ENCODE measurements around the gene SLX4IP. TPM values are rescaled to one million over a fixed set of nuclear protein-coding genes. Genes with fewer than 3 reads are reported as not detected.

Gene SLX4IP
- total RNA-seq, 8 experiments from 2014 or later: 5.9 to 13.2 (median 7.3) TPM

DNA sequence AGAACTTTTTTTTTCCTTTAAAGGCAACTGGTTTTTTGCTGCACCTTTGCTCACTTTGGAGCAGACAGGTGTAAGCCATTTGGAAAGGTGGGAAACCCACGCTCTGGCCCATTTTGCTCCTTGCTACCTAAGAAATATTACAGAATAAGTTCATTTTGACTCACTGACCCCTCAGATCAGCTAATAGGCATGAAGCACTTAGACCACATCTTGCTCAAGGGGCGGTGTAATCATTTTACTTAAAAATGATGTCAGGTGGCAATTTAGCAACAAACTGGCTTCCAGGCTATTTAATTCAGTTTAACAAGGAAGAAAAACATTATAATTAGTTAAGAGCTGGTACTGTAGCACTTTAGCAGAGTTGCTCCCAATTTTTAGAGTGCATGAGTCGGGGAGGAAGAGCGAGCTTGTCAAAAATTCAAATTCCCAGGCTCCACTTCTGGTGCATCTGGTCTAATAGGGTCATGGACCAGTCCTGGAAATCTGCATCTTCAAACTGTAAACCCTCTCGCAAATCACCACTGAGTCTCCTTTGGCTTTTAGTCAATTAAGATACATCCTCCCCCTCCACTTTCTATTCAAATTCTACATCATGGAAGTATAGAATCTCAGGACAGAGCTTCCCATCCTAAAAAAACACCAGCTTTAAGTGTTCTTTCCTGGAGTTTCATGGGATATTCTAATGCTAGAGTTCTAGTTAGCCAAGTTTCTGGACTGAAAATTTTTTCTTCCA, 200.5 kb downstream of the SLX4IP start:
- ATAC-seq (replicated peaks in 6 of 8): no peak
- 84 to 100% (median 97%) methylated on average over 2 to 4 of the region's 5 CpGs; no CpG with 5 or more reads in 2 of the 10 experiments for WGBS, 10 experiments
- Histone ChIP-seq H3K27ac (no peak overlapping the region), H3K4me1 (replicated peaks in 1 of 2) (peaks cover 36 to 39% of the 10 kb centered on the region in 2 donors), H3K4me3 (no peak overlapping the region)
- in situ Hi-C loops (cut with MboI; ENCODE audit: low pct_unique_long_range_greater_than_20kb in 2 of 9, low sequenced_read_pairs in 9 of 9, unreplicated experiment in 9 of 9): loop anchor here in 1 of 9 experiments (25.0 kb wide), 1 partner anchor 173 kb away; no protein-coding TSS in a partner anchor

DNA sequence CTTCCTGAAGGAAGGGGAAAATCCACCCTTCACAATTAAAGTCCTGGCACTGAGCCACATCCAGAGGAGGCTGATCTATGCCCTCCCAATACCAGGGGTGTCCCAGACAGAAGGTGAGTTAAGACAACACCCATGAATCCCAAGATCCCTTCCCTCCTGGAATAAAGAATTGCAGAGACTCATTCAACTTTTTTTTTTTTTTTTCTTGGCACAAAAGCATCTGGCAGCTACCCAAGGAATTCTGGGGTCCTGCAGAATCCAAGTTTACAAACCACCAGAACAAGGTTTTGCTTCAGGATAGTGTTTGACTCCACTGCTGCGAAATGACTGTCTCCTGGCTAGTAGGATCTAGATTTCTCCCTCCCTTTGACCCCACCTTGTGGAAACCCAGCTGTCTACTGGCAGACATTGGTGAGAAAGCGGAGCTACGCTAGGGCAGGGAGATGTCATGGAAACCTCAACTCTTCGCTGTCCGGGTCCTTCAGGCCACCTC, 201.3 kb downstream of the SLX4IP start:
- 80 to 100% (median 100%) methylated on average over 2 to 5 of the region's 5 CpGs; no CpG with 5 or more reads in 5 of the 10 experiments for WGBS, 10 experiments
- peak in 2 of 8 experiments; percentile 1 to 5 for ATAC-seq (replicated peaks in 6 of 8)
- Histone ChIP-seq H3K4me3 (no peak overlapping the region), H3K27ac (no peak overlapping the region), H3K4me1 (replicated peaks in 1 of 2) (peaks cover 32 to 40% of the 10 kb centered on the region in 2 donors)
- in situ Hi-C loops (cut with MboI; ENCODE audit: low pct_unique_long_range_greater_than_20kb in 2 of 9, low sequenced_read_pairs in 9 of 9, unreplicated experiment in 9 of 9): loop anchor here in 1 of 9 experiments (25.0 kb wide), 1 partner anchor 174 kb away; no protein-coding TSS in a partner anchor

DNA sequence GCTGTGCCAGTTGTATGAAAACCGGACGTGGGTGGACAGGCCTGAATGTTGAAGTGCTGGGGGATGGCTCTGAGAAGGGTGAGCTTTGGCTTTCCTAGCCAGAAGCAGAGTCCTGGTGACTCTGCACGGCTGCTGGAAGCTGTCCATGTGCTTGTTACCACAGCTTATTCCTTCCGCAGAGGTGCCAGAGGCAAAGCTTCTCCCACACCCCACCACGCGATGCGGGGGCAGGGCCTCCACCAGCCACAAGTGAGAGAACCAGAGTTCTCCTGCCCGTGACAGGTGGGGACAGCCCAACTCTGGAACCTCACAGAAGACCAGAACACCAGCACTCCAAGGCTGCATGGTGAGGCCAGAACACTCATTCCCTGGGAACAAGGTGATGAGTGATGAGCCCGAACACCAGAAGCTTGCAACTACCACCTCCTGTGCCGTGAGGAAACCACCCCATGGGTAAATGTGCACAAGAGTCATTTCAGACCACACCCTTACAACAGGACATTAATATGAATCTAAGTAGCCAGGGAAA, 202.0 kb downstream of the SLX4IP start:
- no peak overlapping the region for H3K4me3 ChIP-seq
- in situ Hi-C loops (cut with MboI; ENCODE audit: low pct_unique_long_range_greater_than_20kb in 2 of 9, low sequenced_read_pairs in 9 of 9, unreplicated experiment in 9 of 9): loop anchor here in 1 of 9 experiments (25.0 kb wide), 1 partner anchor 175 kb away; no protein-coding TSS in a partner anchor
- peak in 5 of 8 experiments; percentile 3 to 68 (median 35) for ATAC-seq (replicated peaks in 6 of 8)
- peak overlapping the region in 1 of 2 donors; percentile 12 for H3K27ac ChIP-seq
- 17 to 60% (median 28%) methylated on average over 1 to 5 of the region's 10 CpGs; no CpG with 5 or more reads in 3 of the 10 experiments for WGBS, 10 experiments
- peaks cover 31 to 42% of the 10 kb centered on the region in 2 donors for H3K4me1 ChIP-seq (replicated peaks in 1 of 2)

DNA sequence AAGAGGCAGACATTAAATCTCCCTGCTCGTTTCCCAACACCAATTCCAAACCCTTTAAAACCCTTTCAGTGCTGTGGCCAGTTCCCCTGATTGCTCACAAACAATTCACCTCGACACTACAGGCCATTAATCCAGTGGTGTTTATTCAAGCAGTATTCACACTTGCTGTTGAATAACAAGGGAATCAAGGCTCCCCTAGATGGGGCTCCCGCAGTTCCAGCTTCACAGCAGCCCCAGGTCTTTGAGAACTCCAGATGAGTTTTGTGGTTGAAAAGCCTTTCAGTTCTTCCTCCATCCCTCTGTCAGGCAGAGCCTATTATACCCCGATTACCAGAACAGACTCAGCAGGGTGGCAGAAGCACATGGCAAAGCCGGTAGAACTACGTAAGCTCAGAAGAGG, 202.5 kb downstream of the SLX4IP start:
- Histone ChIP-seq H3K4me1 (replicated peaks in 1 of 2) (peaks cover 29 to 42% of the 10 kb centered on the region in 2 donors), H3K4me3 (no peak overlapping the region), H3K27ac (no peak overlapping the region)
- 5 to 100% (median 22%) methylated on average over 2 to 5 of the region's 6 CpGs; no CpG with 5 or more reads in 2 of the 10 experiments for WGBS, 10 experiments
- peak in 5 of 8 experiments; percentile 57 to 86 (median 85) for ATAC-seq (replicated peaks in 6 of 8)
- in situ Hi-C loops (cut with MboI; ENCODE audit: low pct_unique_long_range_greater_than_20kb in 2 of 9, low sequenced_read_pairs in 9 of 9, unreplicated experiment in 9 of 9): loop anchor here in 1 of 9 experiments (25.0 kb wide), 1 partner anchor 175 kb away; no protein-coding TSS in a partner anchor

DNA sequence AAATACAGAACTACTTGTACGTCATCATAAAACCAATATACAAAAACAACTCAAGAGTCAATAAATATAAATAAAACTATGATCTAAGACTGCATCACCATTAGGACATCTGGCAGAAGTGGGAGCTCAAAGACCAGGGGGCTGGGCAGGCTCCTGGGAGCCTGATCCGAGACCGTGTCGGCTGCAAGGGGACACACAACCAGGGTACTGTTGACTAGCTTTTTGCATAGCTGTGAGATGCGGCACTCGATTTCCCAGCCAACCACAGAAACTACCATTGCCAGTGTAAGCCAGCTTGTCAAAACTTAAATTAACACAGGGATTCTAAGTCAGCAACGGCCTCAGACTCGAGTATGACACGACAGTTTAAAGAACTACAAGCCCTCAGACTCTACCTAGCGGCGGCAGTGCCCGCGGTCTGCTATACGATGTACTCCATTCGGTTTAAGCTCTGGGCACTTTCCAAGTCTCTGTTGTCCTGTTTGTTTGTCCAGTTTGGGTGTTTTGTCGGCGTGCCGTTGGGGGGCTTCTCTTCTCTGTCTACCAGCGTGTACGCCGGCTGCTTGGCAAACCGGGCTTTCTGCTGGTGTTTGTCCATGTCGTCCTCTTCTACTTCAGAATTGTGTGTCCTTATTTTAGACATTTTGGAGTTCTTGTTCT, 204.1 kb downstream of the SLX4IP start:
- H3K4me3 ChIP-seq: no peak overlapping the region
- in situ Hi-C loops (cut with MboI; ENCODE audit: low pct_unique_long_range_greater_than_20kb in 2 of 9, low sequenced_read_pairs in 9 of 9, unreplicated experiment in 9 of 9): loop anchor here in 1 of 9 experiments (25.0 kb wide), 1 partner anchor 177 kb away; no protein-coding TSS in a partner anchor
- H3K27ac ChIP-seq: no peak overlapping the region
- H3K4me1 ChIP-seq (replicated peaks in 1 of 2): peaks cover 29 to 39% of the 10 kb centered on the region in 2 donors
- ATAC-seq (replicated peaks in 6 of 8): peak in 1 of 8 experiments; percentile 30
- WGBS, 10 experiments: 83 to 100% (median 94%) methylated on average over 4 to 14 of the region's 23 CpGs

DNA sequence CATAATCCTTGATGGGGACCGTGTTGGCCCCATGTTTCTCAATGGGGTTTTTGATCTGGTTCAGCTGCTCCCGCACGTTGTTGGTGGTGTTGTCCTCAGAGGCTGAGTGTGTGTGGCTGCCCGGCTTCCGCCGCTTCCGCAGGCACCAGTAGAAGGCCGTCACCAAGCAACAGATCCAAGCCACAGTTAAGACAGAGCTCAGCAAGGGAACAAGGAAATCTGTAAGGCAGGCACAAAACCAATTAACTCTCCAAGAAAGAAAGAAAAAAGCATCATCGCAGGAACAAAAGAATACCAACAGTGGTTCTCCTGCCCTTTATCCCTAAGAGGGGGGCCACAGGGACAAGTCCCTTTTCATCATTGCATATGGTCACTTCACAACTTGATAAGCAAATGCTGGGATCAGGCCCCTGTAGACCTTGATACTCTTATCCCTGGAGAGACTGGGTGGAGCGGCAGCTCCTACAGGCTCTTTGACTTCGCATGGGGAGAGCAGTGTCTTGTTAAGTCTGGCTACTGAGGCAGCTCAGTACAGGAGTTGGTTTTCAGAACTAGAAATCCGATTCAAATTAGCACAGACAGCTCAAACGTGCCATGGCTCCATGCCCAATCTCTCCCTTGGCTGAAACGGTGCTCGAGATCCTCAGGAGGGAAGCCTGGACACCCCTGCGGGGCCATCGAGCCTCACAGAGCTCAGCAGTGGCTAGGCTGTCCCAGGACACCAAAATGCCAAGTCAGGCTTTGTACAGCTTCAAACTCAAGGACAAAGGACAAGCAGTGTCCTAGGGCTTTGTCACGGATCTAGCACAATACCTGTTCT, 204.8 kb downstream of the SLX4IP start:
- Histone ChIP-seq H3K4me1 (replicated peaks in 1 of 2) (peaks cover 29 to 39% of the 10 kb centered on the region in 2 donors), H3K27ac (no peak overlapping the region), H3K4me3 (no peak overlapping the region)
- ATAC-seq (replicated peaks in 6 of 8): peak in 5 of 8 experiments; percentile 29 to 77 (median 33)
- WGBS, 10 experiments: 33 to 95% (median 74%) methylated on average over 1 to 12 of the region's 18 CpGs; no CpG with 5 or more reads in 2 of the 10 experiments
- in situ Hi-C loops (cut with MboI; ENCODE audit: low pct_unique_long_range_greater_than_20kb in 2 of 9, low sequenced_read_pairs in 9 of 9, unreplicated experiment in 9 of 9): loop anchor here in 1 of 9 experiments (25.0 kb wide), 1 partner anchor 178 kb away; no protein-coding TSS in a partner anchor

DNA sequence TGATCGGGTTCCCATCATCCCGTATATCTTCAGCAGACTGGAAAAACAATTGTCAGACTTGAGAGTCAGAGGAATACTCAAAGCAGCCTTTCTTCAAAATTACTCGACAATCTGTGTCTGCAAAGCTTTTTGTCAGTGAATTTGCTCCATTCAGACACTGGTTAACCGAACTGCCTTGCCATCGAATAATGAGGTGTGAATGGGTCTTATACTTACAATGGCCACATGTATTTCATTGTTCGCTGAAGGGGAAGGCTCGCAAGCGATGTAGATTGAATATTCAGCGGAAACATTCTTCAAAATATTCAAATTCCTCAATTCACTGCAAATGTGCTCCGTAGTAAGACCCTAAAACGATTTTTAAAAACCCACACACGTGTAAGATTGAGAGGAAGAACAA, 205.8 kb downstream of the SLX4IP start:
- Histone ChIP-seq H3K4me1 (replicated peaks in 1 of 2) (peaks cover 29 to 39% of the 10 kb centered on the region in 2 donors), H3K27ac (no peak overlapping the region), H3K4me3 (no peak overlapping the region)
- in situ Hi-C loops (cut with MboI; ENCODE audit: low pct_unique_long_range_greater_than_20kb in 2 of 9, low sequenced_read_pairs in 9 of 9, unreplicated experiment in 9 of 9): loop anchor here in 1 of 9 experiments (25.0 kb wide), 1 partner anchor 179 kb away; no protein-coding TSS in a partner anchor
- WGBS, 10 experiments: 76 to 100% (median 87%) methylated on average over 1 to 12 of the region's 12 CpGs
- ATAC-seq (replicated peaks in 6 of 8): no peak

DNA sequence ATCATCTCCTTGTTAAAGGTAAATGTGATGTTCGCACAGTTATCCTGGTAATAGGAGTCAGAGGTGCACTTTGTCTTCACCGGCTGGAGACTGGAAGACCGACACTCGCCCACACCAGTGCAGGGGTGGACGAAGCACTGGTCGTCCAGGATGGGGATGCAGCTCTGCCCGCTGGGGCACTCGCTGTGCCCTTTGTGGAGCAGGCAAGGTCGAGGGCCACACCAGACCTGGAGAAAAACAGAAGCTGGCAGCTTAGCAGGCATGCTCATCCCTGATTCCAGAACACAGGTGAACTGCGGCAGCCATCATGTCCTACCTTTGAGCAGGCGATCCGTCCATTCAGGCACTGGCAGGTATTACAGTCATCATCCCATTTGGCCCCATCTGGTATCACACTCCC, 206.4 kb downstream of the SLX4IP start:
- 89 to 100% (median 97%) methylated on average over 1 to 6 of the region's 12 CpGs; no CpG with 5 or more reads in 4 of the 10 experiments for WGBS, 10 experiments
- in situ Hi-C loops (cut with MboI; ENCODE audit: low pct_unique_long_range_greater_than_20kb in 2 of 9, low sequenced_read_pairs in 9 of 9, unreplicated experiment in 9 of 9): loop anchor here in 1 of 9 experiments (25.0 kb wide), 1 partner anchor 179 kb away; no protein-coding TSS in a partner anchor
- Histone ChIP-seq H3K4me3 (no peak overlapping the region), H3K4me1 (replicated peaks in 1 of 2) (peaks cover 25 to 39% of the 10 kb centered on the region in 2 donors), H3K27ac (no peak overlapping the region)
- peak in 2 of 8 experiments; percentile 35 to 42 for ATAC-seq (replicated peaks in 6 of 8)

DNA sequence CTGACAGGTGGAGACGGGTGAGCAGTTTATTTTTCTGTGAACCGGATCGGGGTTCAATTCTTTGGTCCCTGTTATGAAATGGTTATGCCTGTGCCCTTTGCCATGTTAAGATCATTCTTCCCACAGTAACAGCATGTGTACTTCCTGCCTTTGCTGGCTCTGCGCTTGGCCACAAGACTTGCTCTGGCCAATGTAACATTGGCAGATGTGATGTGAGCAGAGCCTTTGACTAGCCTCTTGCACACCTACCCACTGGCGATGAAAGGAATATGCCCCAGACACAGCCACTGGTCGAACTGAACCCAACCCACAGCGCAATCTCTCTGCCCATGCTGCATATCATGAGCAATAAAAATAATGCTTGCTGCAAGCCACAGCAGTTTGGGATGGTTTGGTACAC, 206.8 kb downstream of the SLX4IP start:
- no peak overlapping the region for H3K4me3 ChIP-seq
- in situ Hi-C loops (cut with MboI; ENCODE audit: low pct_unique_long_range_greater_than_20kb in 2 of 9, low sequenced_read_pairs in 9 of 9, unreplicated experiment in 9 of 9): loop anchor here in 1 of 9 experiments (25.0 kb wide), 1 partner anchor 180 kb away; no protein-coding TSS in a partner anchor
- 87 to 100% (median 100%) methylated on average over 1 to 3 of the region's 7 CpGs; no CpG with 5 or more reads in 4 of the 10 experiments for WGBS, 10 experiments
- no peak for ATAC-seq (replicated peaks in 6 of 8)
- H3K27ac ChIP-seq: no peak overlapping the region
- peaks cover 21 to 36% of the 10 kb centered on the region in 2 donors for H3K4me1 ChIP-seq (replicated peaks in 1 of 2)

DNA sequence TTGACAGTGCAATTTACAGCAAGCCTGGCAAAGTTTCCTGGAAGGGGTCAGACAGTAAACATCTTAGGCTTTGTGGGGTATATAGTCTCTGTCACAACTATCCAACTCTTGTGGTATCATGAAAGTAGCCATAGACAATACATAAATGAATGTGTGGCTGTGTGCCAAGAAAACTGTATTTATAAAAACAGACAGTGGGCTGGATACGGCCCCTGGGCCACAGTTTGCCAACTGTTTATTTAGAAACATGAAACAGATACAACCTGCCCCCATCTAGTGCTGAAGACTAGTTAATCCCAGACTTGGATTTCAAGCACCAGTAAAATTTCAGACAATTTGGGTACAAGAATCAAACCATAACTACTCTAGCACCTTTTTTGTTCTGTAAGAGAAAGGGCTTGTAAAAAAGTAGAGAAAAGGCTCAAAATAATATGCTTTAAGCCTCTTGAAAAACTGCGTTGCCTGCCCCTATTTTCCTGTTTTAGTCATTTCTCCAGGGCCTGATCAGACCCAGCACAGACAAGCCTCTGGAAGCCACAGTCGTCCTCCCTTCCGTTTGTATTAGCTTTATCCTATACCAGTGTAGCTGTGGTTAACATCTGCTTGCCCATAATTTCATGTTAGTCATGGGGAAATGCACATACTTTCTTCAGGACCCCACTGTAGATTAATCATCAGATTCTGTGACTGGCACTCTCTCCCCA, 207.9 kb downstream of the SLX4IP start:
- peaks cover 20 to 40% of the 10 kb centered on the region in 2 donors for H3K4me1 ChIP-seq (replicated peaks in 1 of 2)
- H3K4me3 ChIP-seq: no peak overlapping the region
- 18 to 95% (median 83%) methylated on average over 2 to 4 of the region's 4 CpGs; no CpG with 5 or more reads in 1 of the 10 experiments for WGBS, 10 experiments
- ATAC-seq (replicated peaks in 6 of 8): peak in 1 of 8 experiments; percentile 6
- H3K27ac ChIP-seq: no peak overlapping the region
- in situ Hi-C loops (cut with MboI; ENCODE audit: low pct_unique_long_range_greater_than_20kb in 2 of 9, low sequenced_read_pairs in 9 of 9, unreplicated experiment in 9 of 9): loop anchor here in 1 of 9 experiments (25.0 kb wide), 1 partner anchor 181 kb away; no protein-coding TSS in a partner anchor

DNA sequence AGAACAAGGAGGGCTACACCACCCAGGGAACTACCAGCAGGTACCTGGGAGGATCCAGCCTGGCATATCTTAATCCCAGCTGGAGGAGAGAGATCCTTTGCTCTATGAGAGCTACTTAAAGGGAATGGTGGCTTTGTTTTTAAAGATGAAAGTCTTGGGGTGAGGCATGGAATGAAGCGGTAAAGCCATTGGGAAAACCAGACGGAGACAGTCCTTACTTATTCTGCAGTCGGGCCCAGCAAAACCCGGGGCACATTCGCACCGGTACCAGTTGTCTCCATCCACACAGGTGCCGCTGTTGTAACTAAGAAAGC, 208.4 kb downstream of the SLX4IP start:
- Histone ChIP-seq H3K4me3 (no peak overlapping the region), H3K27ac (no peak overlapping the region), H3K4me1 (replicated peaks in 1 of 2) (peaks cover 22 to 40% of the 10 kb centered on the region in 2 donors)
- no peak for ATAC-seq (replicated peaks in 6 of 8)
- 90 to 100% (median 100%) methylated on average over 1 to 7 of the region's 7 CpGs; no CpG with 5 or more reads in 5 of the 10 experiments for WGBS, 10 experiments
- in situ Hi-C loops (cut with MboI; ENCODE audit: low pct_unique_long_range_greater_than_20kb in 2 of 9, low sequenced_read_pairs in 9 of 9, unreplicated experiment in 9 of 9): loop anchor here in 1 of 9 experiments (25.0 kb wide), 1 partner anchor 181 kb away; no protein-coding TSS in a partner anchor
